Measurements from ENCODE around the gene DPEP3.
A peak's percentile ranks its signal among the peaks of the same experiment; 100 is the strongest.

DNA sequence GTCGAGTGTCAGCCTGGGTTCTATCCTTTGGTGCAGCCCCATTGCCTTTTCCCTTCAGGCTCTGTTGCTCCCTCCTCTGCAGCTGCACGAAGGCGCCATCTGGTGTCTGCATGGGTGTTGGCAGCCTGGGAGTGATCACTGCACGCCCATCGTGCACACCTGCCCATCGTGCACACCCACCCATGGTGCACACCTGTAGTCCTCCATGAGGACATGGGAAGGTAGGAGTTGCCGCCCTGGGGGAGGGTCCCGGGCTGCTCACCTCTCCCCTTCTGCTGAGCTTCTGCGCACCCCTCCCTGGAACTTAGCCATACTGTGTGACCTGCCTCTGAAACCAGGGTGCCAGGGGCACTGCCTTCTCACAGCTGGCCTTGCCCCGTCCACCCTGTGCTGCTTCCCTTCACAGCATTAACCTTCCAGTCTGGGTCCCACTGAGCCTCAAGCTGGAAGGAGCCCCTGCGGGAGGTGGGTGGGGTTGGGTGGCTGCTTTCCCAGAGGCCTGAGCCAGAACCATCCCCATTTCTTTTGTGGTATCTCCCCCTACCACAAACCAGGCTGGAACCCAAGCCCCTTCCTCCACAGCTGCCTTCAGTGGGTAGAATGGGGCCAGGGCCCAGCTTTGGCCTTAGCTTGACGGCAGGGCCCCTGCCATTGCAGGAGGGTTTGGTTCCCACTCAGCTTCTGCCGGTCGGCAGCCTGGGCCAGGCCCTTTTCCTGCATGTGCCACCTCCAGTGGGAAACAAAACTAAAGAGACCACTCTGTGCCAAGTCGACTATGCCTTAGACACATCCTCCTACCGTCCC, 51.5 kb downstream of the DPEP3 start:
- TF ChIP-seq, protein P1, sequence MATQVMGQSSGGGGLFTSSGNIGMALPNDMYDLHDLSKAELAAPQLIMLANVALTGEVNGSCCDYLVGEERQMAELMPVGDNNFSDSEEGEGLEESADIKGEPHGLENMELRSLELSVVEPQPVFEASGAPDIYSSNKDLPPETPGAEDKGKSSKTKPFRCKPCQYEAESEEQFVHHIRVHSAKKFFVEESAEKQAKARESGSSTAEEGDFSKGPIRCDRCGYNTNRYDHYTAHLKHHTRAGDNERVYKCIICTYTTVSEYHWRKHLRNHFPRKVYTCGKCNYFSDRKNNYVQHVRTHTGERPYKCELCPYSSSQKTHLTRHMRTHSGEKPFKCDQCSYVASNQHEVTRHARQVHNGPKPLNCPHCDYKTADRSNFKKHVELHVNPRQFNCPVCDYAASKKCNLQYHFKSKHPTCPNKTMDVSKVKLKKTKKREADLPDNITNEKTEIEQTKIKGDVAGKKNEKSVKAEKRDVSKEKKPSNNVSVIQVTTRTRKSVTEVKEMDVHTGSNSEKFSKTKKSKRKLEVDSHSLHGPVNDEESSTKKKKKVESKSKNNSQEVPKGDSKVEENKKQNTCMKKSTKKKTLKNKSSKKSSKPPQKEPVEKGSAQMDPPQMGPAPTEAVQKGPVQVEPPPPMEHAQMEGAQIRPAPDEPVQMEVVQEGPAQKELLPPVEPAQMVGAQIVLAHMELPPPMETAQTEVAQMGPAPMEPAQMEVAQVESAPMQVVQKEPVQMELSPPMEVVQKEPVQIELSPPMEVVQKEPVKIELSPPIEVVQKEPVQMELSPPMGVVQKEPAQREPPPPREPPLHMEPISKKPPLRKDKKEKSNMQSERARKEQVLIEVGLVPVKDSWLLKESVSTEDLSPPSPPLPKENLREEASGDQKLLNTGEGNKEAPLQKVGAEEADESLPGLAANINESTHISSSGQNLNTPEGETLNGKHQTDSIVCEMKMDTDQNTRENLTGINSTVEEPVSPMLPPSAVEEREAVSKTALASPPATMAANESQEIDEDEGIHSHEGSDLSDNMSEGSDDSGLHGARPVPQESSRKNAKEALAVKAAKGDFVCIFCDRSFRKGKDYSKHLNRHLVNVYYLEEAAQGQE (IDR thresholded peaks at IDR 0.05; ENCODE audit: borderline replicate concordance): no peak
- TF ChIP-seq SMC3 (conservative IDR thresholded peaks at IDR 0.05; ENCODE audit: poor library complexity): peak; percentile 90
- TF ChIP-seq, protein P2, sequence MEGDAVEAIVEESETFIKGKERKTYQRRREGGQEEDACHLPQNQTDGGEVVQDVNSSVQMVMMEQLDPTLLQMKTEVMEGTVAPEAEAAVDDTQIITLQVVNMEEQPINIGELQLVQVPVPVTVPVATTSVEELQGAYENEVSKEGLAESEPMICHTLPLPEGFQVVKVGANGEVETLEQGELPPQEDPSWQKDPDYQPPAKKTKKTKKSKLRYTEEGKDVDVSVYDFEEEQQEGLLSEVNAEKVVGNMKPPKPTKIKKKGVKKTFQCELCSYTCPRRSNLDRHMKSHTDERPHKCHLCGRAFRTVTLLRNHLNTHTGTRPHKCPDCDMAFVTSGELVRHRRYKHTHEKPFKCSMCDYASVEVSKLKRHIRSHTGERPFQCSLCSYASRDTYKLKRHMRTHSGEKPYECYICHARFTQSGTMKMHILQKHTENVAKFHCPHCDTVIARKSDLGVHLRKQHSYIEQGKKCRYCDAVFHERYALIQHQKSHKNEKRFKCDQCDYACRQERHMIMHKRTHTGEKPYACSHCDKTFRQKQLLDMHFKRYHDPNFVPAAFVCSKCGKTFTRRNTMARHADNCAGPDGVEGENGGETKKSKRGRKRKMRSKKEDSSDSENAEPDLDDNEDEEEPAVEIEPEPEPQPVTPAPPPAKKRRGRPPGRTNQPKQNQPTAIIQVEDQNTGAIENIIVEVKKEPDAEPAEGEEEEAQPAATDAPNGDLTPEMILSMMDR (IDR thresholded peaks at IDR 0.05; ENCODE audit: poor library complexity, severe bottlenecking): peak; percentile 87
- TF ChIP-seq EZH2 (IDR thresholded peaks at IDR 0.05; ENCODE audit: borderline replicate concordance, insufficient read depth, low read length, poor library complexity, severe bottlenecking): no peak
- TF ChIP-seq TAF1 (IDR thresholded peaks at IDR 0.05; ENCODE audit: low read depth): no peak
- TF ChIP-seq EP300 (conservative IDR thresholded peaks at IDR 0.05; ENCODE audit: poor library complexity, severe bottlenecking): no peak
- TF ChIP-seq MXI1 (conservative IDR thresholded peaks at IDR 0.05; ENCODE audit: poor library complexity, severe bottlenecking): no peak
- TF ChIP-seq POLR2AphosphoS5 (IDR thresholded peaks at IDR 0.05): no peak

Measured in neural cell (in vitro differentiated cells).